Endothelial cell of umbilical vein (primary cell): ENCODE data around the gene ERBB4. TPM values are rescaled to one million over a fixed set of nuclear protein-coding genes. Genes with fewer than 3 reads are reported as not detected.

Source experiments
- BruUV-seq: library from RNA; stranded (reverse); fragments of 400-500 nt; replicated peaks from 2 replicates; lab custom pipeline; 2021; lab: Mats Ljungman, UMichigan
- CTCF ChIA-PET: fragments of 300-600, 350-600 bp; sonication (Branson Sonifier 250); formaldehyde crosslinking; loops from one replicate; lab custom pipeline; 2021; ENCODE audit warnings: antibody characterized with exemption, inconsistent platforms; lab: Charles Lee
- POLR2A ChIA-PET: fragments of 300-600, 350-600 bp; sonication (Branson Sonifier 250); formaldehyde crosslinking; loops from one replicate; lab custom pipeline; 2021; ENCODE audit warnings: antibody characterized with exemption, inconsistent platforms; lab: Charles Lee
- DNase-seq: peaks from one replicate; pipeline ENCODE4 v3.0.0-alpha.2; 2011; ENCODE audit warnings: low read depth, low spot score
- FAIRE-seq: peaks from 2 replicates; lab custom pipeline; 2011; peaks lifted over from hg19 to GRCh38; lab: Jason Lieb, UNC
- H2AFZ ChIP-seq: 2 replicates; pipeline ENCODE4 v1.6.0; 2012; ENCODE audit warnings: low read depth, low read length, control low read depth, inconsistent platforms
- H3K27ac ChIP-seq: 2 replicates; pipeline ENCODE4 v1.5.1; 2011; ENCODE audit warnings: low read depth, mild to moderate bottlenecking, control low read depth, low read length, moderate library complexity; ENCODE audit not compliant: insufficient read depth
- H3K27me3 ChIP-seq, 2 experiments: 2 replicates each; pipeline versions ENCODE4 v1.6.0 to v1.6.1; 2011; ENCODE audit warnings: low read length in 2 of 2, mixed read lengths in 1 of 2; ENCODE audit not compliant: control insufficient read depth in 2 of 2, insufficient read depth in 2 of 2
- H3K36me3 ChIP-seq, 2 experiments: 2 replicates in 1 of 2; 3 replicates in 1 of 2; pipeline ENCODE4 v1.5.1; 2011; ENCODE audit warnings: low read length in 2 of 2, mild to moderate bottlenecking in 1 of 2, moderate library complexity in 1 of 2; ENCODE audit not compliant: control insufficient read depth in 2 of 2, insufficient read depth in 2 of 2; ENCODE audit errors: extremely low read depth in 1 of 2
- H3K4me1 ChIP-seq: 3 replicates; pipeline ENCODE4 v1.5.1; 2011; ENCODE audit warnings: mild to moderate bottlenecking, low read length; ENCODE audit not compliant: control insufficient read depth, insufficient read depth; ENCODE audit errors: extremely low read depth
- H3K4me2 ChIP-seq: 2 replicates; pipeline ENCODE4 v1.6.1; 2011; ENCODE audit warnings: low read length, control low read depth, mixed read lengths; ENCODE audit not compliant: insufficient read depth
- H3K4me3 ChIP-seq, 3 experiments: fragments of 200-600 bp in 1 of 3; sonication (generic), shearing (Covaris generic) in 1 of 3; replicated peaks in 1 of 3; 2 replicates each; pipeline ENCODE4 v1.5.1; 2011 to 2016; ENCODE audit warnings: control low read depth in 3 of 3, low read length in 3 of 3, mild to moderate bottlenecking in 2 of 3, inconsistent platforms in 1 of 3, low read depth in 1 of 3, moderate library complexity in 1 of 3; ENCODE audit not compliant: insufficient read depth in 1 of 3
- H3K79me2 ChIP-seq: 2 replicates; pipeline ENCODE4 v1.6.0; 2012; ENCODE audit warnings: low read length, inconsistent platforms; ENCODE audit not compliant: control insufficient read depth, insufficient read depth
- H3K9ac ChIP-seq: replicated peaks from 2 replicates; pipeline ENCODE3; 2011; ENCODE audit warnings: low read length, control low read depth; ENCODE audit not compliant: insufficient read depth; ENCODE audit errors: extremely low read depth
- H3K9me1 ChIP-seq: replicated peaks from 3 replicates; pipeline ENCODE4 v1.6.0; 2011; ENCODE audit warnings: mild to moderate bottlenecking, low read length; ENCODE audit not compliant: control insufficient read depth, insufficient read depth; ENCODE audit errors: extremely low read depth
- H3K9me3 ChIP-seq: replicated peaks from 2 replicates; pipeline ENCODE4 v1.5.1; 2012; ENCODE audit warnings: low read length, inconsistent platforms; ENCODE audit not compliant: control insufficient read depth, insufficient read depth
- H4K20me1 ChIP-seq: replicated peaks from 2 replicates; pipeline ENCODE3; 2011; ENCODE audit warnings: mild to moderate bottlenecking, low read length; ENCODE audit not compliant: control insufficient read depth, insufficient read depth; ENCODE audit errors: extremely low read depth
- EZH2 ChIP-seq: IDR thresholded peaks from 2 replicates; pipeline ENCODE4 v1.6.1; 2012; ENCODE audit warnings: borderline replicate concordance, low read depth, mild to moderate bottlenecking, moderate library complexity, low read length, inconsistent platforms; ENCODE audit not compliant: severe bottlenecking
- FOS ChIP-seq: IDR thresholded peaks from 2 replicates; pipeline ENCODE4 v1.6.1; 2011; ENCODE audit warnings: mild to moderate bottlenecking, low read length, moderate library complexity, borderline replicate concordance; ENCODE audit not compliant: insufficient read depth
- GATA2 ChIP-seq: IDR thresholded peaks from 2 replicates; pipeline ENCODE4 v1.7.0; 2011; ENCODE audit warnings: low read depth, mild to moderate bottlenecking, moderate library complexity, mixed read lengths, low read length; ENCODE audit not compliant: insufficient read length, insufficient read depth
- JUN ChIP-seq: IDR thresholded peaks from 2 replicates; pipeline ENCODE4 v1.6.1; 2011; ENCODE audit warnings: borderline replicate concordance, low read depth; ENCODE audit not compliant: insufficient read length, insufficient read depth
- MAX ChIP-seq: IDR thresholded peaks from 2 replicates; pipeline ENCODE4 v1.6.1; 2011; ENCODE audit not compliant: insufficient read depth, insufficient read length
- MYC ChIP-seq: IDR thresholded peaks from one replicate; pipeline ENCODE4 v1.6.1; 2011; ENCODE audit warnings: mild to moderate bottlenecking, low read depth, low read length
- POLR2A ChIP-seq: IDR thresholded peaks from 2 replicates; pipeline ENCODE4 v1.6.1; 2012; ENCODE audit warnings: low read depth, mild to moderate bottlenecking, control low read depth, low read length
- POLR2AphosphoS5 ChIP-seq: IDR thresholded peaks from 2 replicates; pipeline ENCODE4 v1.6.1; 2012; ENCODE audit warnings: low read depth, mild to moderate bottlenecking, control low read depth, low read length, moderate library complexity; ENCODE audit not compliant: insufficient read depth
- dilution Hi-C: fragments of 300-500 bp; cut with MboI; formaldehyde crosslinking; loops from one replicate; pipeline ENCODE4 v1.15.0; 2019; ENCODE audit warnings: low sequenced_read_pairs; ENCODE audit not compliant: extremely low pct_ligation_motif_present
- intact Hi-C: fragments of 100-400 bp; cut with micrococcal nuclease; formaldehyde crosslinking; loops from one replicate; pipeline ENCODE4 v1.10.0; 2022
- polyA plus RNA-seq, 4 experiments: library from polyadenylated mRNA; depleted of rRNA in 3 of 4; stranded (reverse) in 3 of 4; unstranded in 1 of 4; fragments of >200 nt; gene quantifications; 2 replicates each; pipeline versions ENCODE4 v1.2.1 to v1.2.3, GENCODE V29; 2011 to 2012; ENCODE audit warnings: missing spikeins in 1 of 4
- total RNA-seq: library from RNA; stranded (reverse); gene quantifications from 2 replicates; pipeline ENCODE4 v1.2.3, GENCODE V29; 2021
- TF ChIP-seq, protein P1 (sequence below), 2 donors: IDR thresholded peaks; 1 replicate in 1 of 2; 2 replicates in 1 of 2; pipeline ENCODE4 v1.5.1; 2011; ENCODE audit warnings: low read length in 2 of 2, mild to moderate bottlenecking in 2 of 2, moderate library complexity in 2 of 2, control low read depth in 1 of 2, inconsistent platforms in 1 of 2, low read depth in 1 of 2; ENCODE audit not compliant: insufficient read depth in 1 of 2; ENCODE audit errors: extremely low read depth in 1 of 2

The ERBB4 gene
- total and polyA plus RNA-seq, 2 donors (not counting 3 experiments of a cell fraction or from before 2014, with no cell fraction given) = 0.01 to 0.27 TPM

DNA sequence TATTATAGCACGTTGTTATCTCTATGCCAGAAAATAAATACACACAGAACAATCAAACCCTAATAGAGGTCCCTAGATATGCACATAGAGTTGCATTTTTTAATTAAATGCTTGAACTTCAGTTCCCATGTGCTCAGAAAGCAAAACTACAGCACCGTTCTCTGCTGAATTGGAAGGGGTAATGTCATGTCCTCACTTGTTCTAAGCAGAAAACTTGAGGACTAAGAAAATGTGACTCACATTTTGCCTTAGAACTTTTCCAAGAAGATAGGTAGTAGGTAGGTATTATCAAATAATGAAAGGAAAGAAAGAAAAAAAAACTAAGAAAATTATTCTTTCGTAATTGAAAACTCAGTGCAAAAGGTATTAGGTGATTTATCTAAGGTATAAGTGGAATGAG is 607.3 kb downstream of the ERBB4 start:
- no peaks in the 10 kb centered on the region for H3K9me3 ChIP-seq
- dilution Hi-C loops (no loop called here), intact Hi-C loops (no loop called here)
- no TSS peak for BruUV-seq
- H3K9me1 ChIP-seq = no peaks in the 10 kb centered on the region
- ChIA-PET CTCF (no interaction called here), POLR2A (no interaction called here)
- H2AFZ ChIP-seq = no peak overlapping the region
- no peak for TF ChIP-seq JUN
- TF ChIP-seq MYC = no peak
- no peak for TF ChIP-seq POLR2AphosphoS5
- TF ChIP-seq, protein P1, sequence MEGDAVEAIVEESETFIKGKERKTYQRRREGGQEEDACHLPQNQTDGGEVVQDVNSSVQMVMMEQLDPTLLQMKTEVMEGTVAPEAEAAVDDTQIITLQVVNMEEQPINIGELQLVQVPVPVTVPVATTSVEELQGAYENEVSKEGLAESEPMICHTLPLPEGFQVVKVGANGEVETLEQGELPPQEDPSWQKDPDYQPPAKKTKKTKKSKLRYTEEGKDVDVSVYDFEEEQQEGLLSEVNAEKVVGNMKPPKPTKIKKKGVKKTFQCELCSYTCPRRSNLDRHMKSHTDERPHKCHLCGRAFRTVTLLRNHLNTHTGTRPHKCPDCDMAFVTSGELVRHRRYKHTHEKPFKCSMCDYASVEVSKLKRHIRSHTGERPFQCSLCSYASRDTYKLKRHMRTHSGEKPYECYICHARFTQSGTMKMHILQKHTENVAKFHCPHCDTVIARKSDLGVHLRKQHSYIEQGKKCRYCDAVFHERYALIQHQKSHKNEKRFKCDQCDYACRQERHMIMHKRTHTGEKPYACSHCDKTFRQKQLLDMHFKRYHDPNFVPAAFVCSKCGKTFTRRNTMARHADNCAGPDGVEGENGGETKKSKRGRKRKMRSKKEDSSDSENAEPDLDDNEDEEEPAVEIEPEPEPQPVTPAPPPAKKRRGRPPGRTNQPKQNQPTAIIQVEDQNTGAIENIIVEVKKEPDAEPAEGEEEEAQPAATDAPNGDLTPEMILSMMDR (IDR thresholded peaks at IDR 0.05; ENCODE audit: extremely low read depth in 1 of 2, insufficient read depth in 1 of 2, low read depth in 1 of 2, low read length in 2 of 2) = no peak
- no peak for TF ChIP-seq MAX
- no peak for TF ChIP-seq GATA2
- no peak for TF ChIP-seq EZH2
- TF ChIP-seq FOS = no peak
- no peak for TF ChIP-seq POLR2A
- no peak overlapping the region for H3K27ac ChIP-seq
- H3K79me2 ChIP-seq = no peaks in the 10 kb centered on the region
- no peak overlapping the region for H3K9ac ChIP-seq
- DNase-seq (no peak), FAIRE-seq (no peak)
- no peaks in the 10 kb centered on the region for H3K27me3 ChIP-seq
- H3K4me2 ChIP-seq = no peak overlapping the region
- H3K36me3 ChIP-seq = no peaks in the 10 kb centered on the region
- no peaks in the 10 kb centered on the region for H3K4me1 ChIP-seq
- no peak overlapping the region for H3K4me3 ChIP-seq
- H4K20me1 ChIP-seq = no peaks in the 10 kb centered on the region
